Astrocyte (in vitro differentiated cells and primary cell): ENCODE data around the gene OPRL1. TPM values are rescaled to one million over a fixed set of nuclear protein-coding genes. Genes with fewer than 3 reads are reported as not detected.

Experiments used
- DNase-seq: peaks from one replicate; pipeline ENCODE4 v3.0.0-alpha.2; 2010; ENCODE audit warnings: low read depth
- FAIRE-seq: peaks from 2 replicates; lab custom pipeline; 2011; peaks lifted over from hg19 to GRCh38; lab: Jason Lieb, UNC
- H2AFZ ChIP-seq: 2 replicates; pipeline ENCODE4 v1.6.0; 2012; ENCODE audit warnings: low read depth, low read length, inconsistent platforms
- H3K27ac ChIP-seq: 2 replicates; pipeline ENCODE4 v1.5.1; 2011; ENCODE audit warnings: low read depth, low read length, inconsistent platforms
- H3K27me3 ChIP-seq: 2 replicates; pipeline ENCODE4 v1.6.0; 2011; ENCODE audit warnings: low read length, inconsistent platforms; ENCODE audit not compliant: insufficient read depth
- H3K36me3 ChIP-seq: 2 replicates; pipeline ENCODE4 v1.5.1; 2011; ENCODE audit warnings: low read length, inconsistent platforms; ENCODE audit not compliant: insufficient read depth
- H3K4me1 ChIP-seq: 2 replicates; pipeline ENCODE4 v1.5.1; 2011; ENCODE audit warnings: low read length, inconsistent platforms; ENCODE audit not compliant: insufficient read depth
- H3K4me2 ChIP-seq: 2 replicates; pipeline ENCODE4 v1.6.0; 2012; ENCODE audit warnings: low read length, inconsistent platforms
- H3K4me3 ChIP-seq: 2 replicates; pipeline ENCODE4 v1.5.1; 2011; ENCODE audit warnings: low read depth, mild to moderate bottlenecking, low read length, inconsistent platforms; ENCODE audit not compliant: insufficient read depth
- H3K79me2 ChIP-seq: 2 replicates; pipeline ENCODE4 v1.6.0; 2012; ENCODE audit warnings: mild to moderate bottlenecking, low read length, inconsistent platforms; ENCODE audit not compliant: insufficient read depth
- H3K9ac ChIP-seq: 2 replicates; pipeline ENCODE4 v1.6.0; 2012; ENCODE audit warnings: mild to moderate bottlenecking, low read length, inconsistent platforms
- H3K9me3 ChIP-seq: 2 replicates; pipeline ENCODE4 v1.5.1; 2012; ENCODE audit warnings: low read depth, mild to moderate bottlenecking, low read length, inconsistent platforms; ENCODE audit not compliant: insufficient read depth
- H4K20me1 ChIP-seq: 2 replicates; pipeline ENCODE4 v1.6.0; 2012; ENCODE audit warnings: low read length, inconsistent platforms; ENCODE audit not compliant: insufficient read depth
- H3K27ac Mint-ChIP-seq: one replicate; pipeline ENCODE4 v1.8.0; 2021; ENCODE audit warnings: mild to moderate bottlenecking, mixed read lengths; ENCODE audit not compliant: unreplicated experiment
- H3K27me3 Mint-ChIP-seq: one replicate; pipeline ENCODE4 v1.8.0; 2021; ENCODE audit warnings: low read depth, mixed read lengths; ENCODE audit not compliant: unreplicated experiment
- H3K36me3 Mint-ChIP-seq: one replicate; pipeline ENCODE4 v1.8.0; 2021; ENCODE audit warnings: low read depth, mixed read lengths; ENCODE audit not compliant: unreplicated experiment
- H3K4me1 Mint-ChIP-seq: one replicate; pipeline ENCODE4 v1.8.0; 2021; ENCODE audit warnings: low read depth, mixed read lengths; ENCODE audit not compliant: unreplicated experiment
- H3K4me3 Mint-ChIP-seq: one replicate; pipeline ENCODE4 v1.8.0; 2021; ENCODE audit warnings: mild to moderate bottlenecking, moderate library complexity, mixed read lengths; ENCODE audit not compliant: unreplicated experiment
- H3K9me3 Mint-ChIP-seq: one replicate; pipeline ENCODE4 v1.8.0; 2021; ENCODE audit warnings: mild to moderate bottlenecking, mixed read lengths; ENCODE audit not compliant: unreplicated experiment
- CTCF ChIP-seq: IDR thresholded peaks from 2 replicates; pipeline ENCODE4 v1.5.1; 2011; ENCODE audit warnings: low read depth, mild to moderate bottlenecking, inconsistent platforms, low read length, moderate library complexity; ENCODE audit not compliant: insufficient read depth
- EZH2 ChIP-seq: IDR thresholded peaks from 2 replicates; pipeline ENCODE4 v1.6.1; 2012; ENCODE audit warnings: mild to moderate bottlenecking, low read length, inconsistent platforms; ENCODE audit not compliant: insufficient read depth
- total RNA-seq: library from RNA; stranded (reverse); gene quantifications from 2 replicates; pipeline ENCODE4 v1.2.1, GENCODE V29; 2021

Gene OPRL1
- total RNA-seq, 1 donor from 2014 or later: 2.8 TPM

GRCh38 chr20:64077094-64077493, 2.8 kb upstream of the OPRL1 start:
- H3K4me2 ChIP-seq: no peak overlapping the region
- H3K9me3 ChIP-seq: no peaks in the 10 kb centered on the region
- H3K4me3 ChIP-seq: no peak overlapping the region
- peaks cover 8% of the 10 kb centered on the region for H3K4me1 ChIP-seq
- no peaks in the 10 kb centered on the region for H3K79me2 ChIP-seq
- no peak for TF ChIP-seq EZH2
- TF ChIP-seq CTCF: no peak
- H3K27me3 ChIP-seq: no peaks in the 10 kb centered on the region
- H2AFZ ChIP-seq: no peak overlapping the region
- H3K9me3 Mint-ChIP-seq: no peaks in the 10 kb centered on the region
- H3K4me3 Mint-ChIP-seq: no peak overlapping the region
- no peaks in the 10 kb centered on the region for H3K4me1 Mint-ChIP-seq
- H3K27me3 Mint-ChIP-seq: no peaks in the 10 kb centered on the region
- H3K27ac ChIP-seq: no peak overlapping the region
- H4K20me1 ChIP-seq: peaks cover 12% of the 10 kb centered on the region
- H3K36me3 ChIP-seq: no peaks in the 10 kb centered on the region
- DNase-seq: no peak
- no peaks in the 10 kb centered on the region for H3K36me3 Mint-ChIP-seq
- no peak overlapping the region for H3K9ac ChIP-seq
- no peak overlapping the region for H3K27ac Mint-ChIP-seq
- FAIRE-seq: no peak

GRCh38 chr20:64077541-64077875, 2.4 kb upstream of the OPRL1 start:
- Histone ChIP-seq H4K20me1 (peaks cover 15% of the 10 kb centered on the region), H2AFZ (no peak overlapping the region), H3K9ac (no peak overlapping the region), H3K9me3 (no peaks in the 10 kb centered on the region), H3K27me3 (no peaks in the 10 kb centered on the region), H3K4me2 (no peak overlapping the region), H3K27ac (no peak overlapping the region), H3K79me2 (no peaks in the 10 kb centered on the region), H3K4me1 (peaks cover 8% of the 10 kb centered on the region), H3K4me3 (no peak overlapping the region), H3K36me3 (no peaks in the 10 kb centered on the region)
- H3K4me1 Mint-ChIP-seq: no peaks in the 10 kb centered on the region
- H3K36me3 Mint-ChIP-seq: no peaks in the 10 kb centered on the region
- H3K9me3 Mint-ChIP-seq: no peaks in the 10 kb centered on the region
- no peak for FAIRE-seq
- no peaks in the 10 kb centered on the region for H3K27me3 Mint-ChIP-seq
- no peak for DNase-seq
- no peak for TF ChIP-seq CTCF
- no peak overlapping the region for H3K4me3 Mint-ChIP-seq
- no peak overlapping the region for H3K27ac Mint-ChIP-seq

GRCh38 chr20:64077876-64078551, 1.9 kb upstream of the OPRL1 start:
- Histone ChIP-seq H3K4me1 (peaks cover 8% of the 10 kb centered on the region), H3K4me2 (peak overlapping the region; percentile 96), H3K27me3 (peaks cover 3% of the 10 kb centered on the region), H3K27ac (no peak overlapping the region), H3K79me2 (no peaks in the 10 kb centered on the region), H3K9me3 (no peaks in the 10 kb centered on the region), H2AFZ (no peak overlapping the region), H4K20me1 (peaks cover 15% of the 10 kb centered on the region), H3K4me3 (no peak overlapping the region), H3K9ac (no peak overlapping the region), H3K36me3 (no peaks in the 10 kb centered on the region)
- FAIRE-seq: no peak
- no peak overlapping the region for H3K4me3 Mint-ChIP-seq
- no peaks in the 10 kb centered on the region for H3K4me1 Mint-ChIP-seq
- H3K36me3 Mint-ChIP-seq: no peaks in the 10 kb centered on the region
- no peak overlapping the region for H3K27ac Mint-ChIP-seq
- TF ChIP-seq CTCF (no peak), EZH2 (no peak)
- H3K9me3 Mint-ChIP-seq: no peaks in the 10 kb centered on the region
- no peak for DNase-seq
- no peaks in the 10 kb centered on the region for H3K27me3 Mint-ChIP-seq
